Measurements from ENCODE around the gene CHST8.

The CHST8 gene

GRCh38 chr19:33811246-33811645, 189.5 kb downstream of the CHST8 start:
- Histone ChIP-seq H2AK5ac (ENCODE audit: low read length) (no peak overlapping the region), H3K14ac (ENCODE audit: low read length) (no peak overlapping the region), H2BK5ac (ENCODE audit: low read depth, low read length, poor library complexity) (no peak overlapping the region), H4K12ac (ENCODE audit: low read depth, low read length) (no peak overlapping the region), H4K91ac (ENCODE audit: low read depth, low read length) (no peak overlapping the region), H3K23ac (ENCODE audit: low read length) (no peak overlapping the region), H3K4me1 (ENCODE audit: control insufficient read depth in 1 of 2, insufficient read depth in 2 of 2, low read length in 2 of 2) (peaks cover 9 to 14% of the 10 kb centered on the region in 2 experiments), H2BK120ac (ENCODE audit: insufficient read depth, low read length, poor library complexity) (no peak overlapping the region), H3K36me3 (ENCODE audit: control insufficient read depth in 1 of 2, insufficient read depth in 2 of 2, low read length in 2 of 2) (peaks cover 43 to 52% of the 10 kb centered on the region in 2 experiments), H3K9me3 (ENCODE audit: insufficient read depth, low read depth, low read length) (peaks cover 2% of the 10 kb centered on the region), H3K4ac (ENCODE audit: low read depth, low read length) (no peak overlapping the region), H3K79me2 (ENCODE audit: control insufficient read depth, insufficient read depth, low read length, poor library complexity) (no peaks in the 10 kb centered on the region), H3K27me3 (ENCODE audit: insufficient read depth, low read length) (no peaks in the 10 kb centered on the region), H2BK12ac (ENCODE audit: low read length) (no peak overlapping the region), H3K4me2 (ENCODE audit: low read length) (no peak overlapping the region), H3K9ac (ENCODE audit: low read length) (no peak overlapping the region), H3K79me1 (ENCODE audit: low read length) (no peaks in the 10 kb centered on the region), H2AFZ (ENCODE audit: insufficient read depth, low read length, poor library complexity) (no peak overlapping the region), H4K8ac (ENCODE audit: low read depth, low read length) (no peak overlapping the region), H3K4me3 (ENCODE audit: low read depth, low read length) (no peak overlapping the region), H3K27ac (ENCODE audit: low read depth, low read length) (no peak overlapping the region), H3K18ac (ENCODE audit: low read length) (no peak overlapping the region)
- WGBS (ENCODE audit: extremely low coverage, insufficient coverage, insufficient read length): no CpG with 5 or more reads among the region's 41 CpGs
- DNase-seq: no peak

DNA sequence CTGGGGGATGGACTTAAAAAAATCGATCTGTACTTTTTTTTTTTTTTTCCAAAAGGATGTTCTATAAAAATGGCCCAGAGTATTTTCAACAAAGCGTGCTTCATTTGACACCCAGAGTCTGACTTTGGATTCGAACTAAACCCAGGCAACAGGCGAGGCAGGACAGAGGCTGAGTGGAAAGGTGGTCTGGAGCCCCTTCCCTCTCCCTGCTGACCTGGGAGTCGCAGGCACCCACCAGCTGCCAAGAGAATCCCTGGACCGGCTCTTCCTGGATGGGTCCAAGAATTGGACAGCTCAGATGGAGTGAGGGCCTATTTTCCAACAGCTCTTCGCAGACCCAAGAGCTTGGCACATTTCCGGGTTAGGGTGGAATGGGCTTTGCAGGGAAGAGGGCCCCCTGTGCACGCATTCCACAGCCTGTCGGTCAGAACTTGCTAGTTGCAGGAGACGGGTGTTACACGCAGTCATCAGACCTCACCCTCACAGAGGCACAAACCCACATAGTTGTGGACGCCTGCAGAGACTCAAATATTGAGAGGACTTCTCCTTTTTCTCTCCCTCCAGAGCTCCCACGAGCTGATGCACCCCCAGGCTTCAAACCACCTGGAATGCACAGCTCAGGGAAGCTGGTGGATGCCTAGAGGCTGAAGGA, 190.1 kb downstream of the CHST8 start:
- Histone ChIP-seq H3K4ac (ENCODE audit: low read depth, low read length) (no peak overlapping the region), H3K4me3 (ENCODE audit: low read depth, low read length) (no peak overlapping the region), H3K23ac (ENCODE audit: low read length) (no peak overlapping the region), H3K79me1 (ENCODE audit: low read length) (no peaks in the 10 kb centered on the region), H3K79me2 (ENCODE audit: control insufficient read depth, insufficient read depth, low read length, poor library complexity) (no peaks in the 10 kb centered on the region), H3K36me3 (ENCODE audit: control insufficient read depth in 1 of 2, insufficient read depth in 2 of 2, low read length in 2 of 2) (peaks cover 37 to 46% of the 10 kb centered on the region in 2 experiments), H2BK120ac (ENCODE audit: insufficient read depth, low read length, poor library complexity) (no peak overlapping the region), H4K12ac (ENCODE audit: low read depth, low read length) (no peak overlapping the region), H3K14ac (ENCODE audit: low read length) (no peak overlapping the region), H2BK5ac (ENCODE audit: low read depth, low read length, poor library complexity) (no peak overlapping the region), H3K9ac (ENCODE audit: low read length) (no peak overlapping the region), H2AFZ (ENCODE audit: insufficient read depth, low read length, poor library complexity) (no peak overlapping the region), H4K91ac (ENCODE audit: low read depth, low read length) (no peak overlapping the region), H3K27ac (ENCODE audit: low read depth, low read length) (no peak overlapping the region), H3K27me3 (ENCODE audit: insufficient read depth, low read length) (no peaks in the 10 kb centered on the region), H2BK12ac (ENCODE audit: low read length) (no peak overlapping the region), H2AK5ac (ENCODE audit: low read length) (no peak overlapping the region), H3K9me3 (ENCODE audit: insufficient read depth, low read depth, low read length) (no peaks in the 10 kb centered on the region), H3K4me1 (ENCODE audit: control insufficient read depth in 1 of 2, insufficient read depth in 2 of 2, low read length in 2 of 2) (peaks cover 9 to 14% of the 10 kb centered on the region in 2 experiments), H4K8ac (ENCODE audit: low read depth, low read length) (no peak overlapping the region), H3K18ac (ENCODE audit: low read length) (no peak overlapping the region), H3K4me2 (ENCODE audit: low read length) (no peak overlapping the region)
- DNase-seq: no peak
- no CpG with 5 or more reads among the region's 14 CpGs for WGBS (ENCODE audit: extremely low coverage, insufficient coverage, insufficient read length)

- Histone ChIP-seq H2BK120ac (ENCODE audit: insufficient read depth, low read length, poor library complexity) (no peak overlapping the region), H3K4ac (ENCODE audit: low read depth, low read length) (no peak overlapping the region), H2AFZ (ENCODE audit: insufficient read depth, low read length, poor library complexity) (no peak overlapping the region), H4K91ac (ENCODE audit: low read depth, low read length) (no peak overlapping the region), H3K79me2 (ENCODE audit: control insufficient read depth, insufficient read depth, low read length, poor library complexity) (no peaks in the 10 kb centered on the region), H3K4me1 (ENCODE audit: control insufficient read depth in 1 of 2, insufficient read depth in 2 of 2, low read length in 2 of 2) (peaks cover 9 to 14% of the 10 kb centered on the region in 2 experiments), H3K79me1 (ENCODE audit: low read length) (no peaks in the 10 kb centered on the region), H4K8ac (ENCODE audit: low read depth, low read length) (no peak overlapping the region), H3K14ac (ENCODE audit: low read length) (no peak overlapping the region), H3K4me2 (ENCODE audit: low read length) (no peak overlapping the region), H3K27ac (ENCODE audit: low read depth, low read length) (no peak overlapping the region), H3K27me3 (ENCODE audit: insufficient read depth, low read length) (no peaks in the 10 kb centered on the region), H3K9me3 (ENCODE audit: insufficient read depth, low read depth, low read length) (no peaks in the 10 kb centered on the region), H3K18ac (ENCODE audit: low read length) (no peak overlapping the region), H3K23ac (ENCODE audit: low read length) (no peak overlapping the region), H4K12ac (ENCODE audit: low read depth, low read length) (no peak overlapping the region), H2AK5ac (ENCODE audit: low read length) (no peak overlapping the region), H3K36me3 (ENCODE audit: control insufficient read depth in 1 of 2, insufficient read depth in 2 of 2, low read length in 2 of 2) (peaks cover 35 to 43% of the 10 kb centered on the region in 2 experiments), H3K9ac (ENCODE audit: low read length) (no peak overlapping the region), H2BK5ac (ENCODE audit: low read depth, low read length, poor library complexity) (no peak overlapping the region), H2BK12ac (ENCODE audit: low read length) (no peak overlapping the region), H3K4me3 (ENCODE audit: low read depth, low read length) (no peak overlapping the region)
- WGBS (ENCODE audit: extremely low coverage, insufficient coverage, insufficient read length): no CpG with 5 or more reads among the region's 28 CpGs
- DNase-seq: no peak
Measured at GRCh38 chr19:33812388-33813330, 190.9 kb downstream of the CHST8 start.

GRCh38 chr19:33813391-33814101, 191.8 kb downstream of the CHST8 start:
- no peaks in the 10 kb centered on the region for H3K79me1 ChIP-seq (ENCODE audit: low read length)
- H4K8ac ChIP-seq (ENCODE audit: low read depth, low read length): no peak overlapping the region
- H3K18ac ChIP-seq (ENCODE audit: low read length): no peak overlapping the region
- H4K12ac ChIP-seq (ENCODE audit: low read depth, low read length): no peak overlapping the region
- no peak for DNase-seq
- no peak overlapping the region for H2BK120ac ChIP-seq (ENCODE audit: insufficient read depth, low read length, poor library complexity)
- peaks cover 28 to 37% of the 10 kb centered on the region in 2 experiments for H3K36me3 ChIP-seq (ENCODE audit: control insufficient read depth in 1 of 2, insufficient read depth in 2 of 2, low read length in 2 of 2)
- H2AFZ ChIP-seq (ENCODE audit: insufficient read depth, low read length, poor library complexity): no peak overlapping the region
- no peak overlapping the region for H3K23ac ChIP-seq (ENCODE audit: low read length)
- H3K79me2 ChIP-seq (ENCODE audit: control insufficient read depth, insufficient read depth, low read length, poor library complexity): no peaks in the 10 kb centered on the region
- no peak overlapping the region for H3K4me3 ChIP-seq (ENCODE audit: low read depth, low read length)
- H3K4ac ChIP-seq (ENCODE audit: low read depth, low read length): no peak overlapping the region
- no peak overlapping the region for H2BK5ac ChIP-seq (ENCODE audit: low read depth, low read length, poor library complexity)
- H2BK12ac ChIP-seq (ENCODE audit: low read length): no peak overlapping the region
- H3K9me3 ChIP-seq (ENCODE audit: insufficient read depth, low read depth, low read length): no peaks in the 10 kb centered on the region
- H4K91ac ChIP-seq (ENCODE audit: low read depth, low read length): no peak overlapping the region
- H2AK5ac ChIP-seq (ENCODE audit: low read length): no peak overlapping the region
- peaks cover 9% of the 10 kb centered on the region in 2 experiments for H3K4me1 ChIP-seq (ENCODE audit: control insufficient read depth in 1 of 2, insufficient read depth in 2 of 2, low read length in 2 of 2)
- WGBS (ENCODE audit: extremely low coverage, insufficient coverage, insufficient read length): no CpG with 5 or more reads among the region's 16 CpGs
- no peak overlapping the region for H3K27ac ChIP-seq (ENCODE audit: low read depth, low read length)
- no peak overlapping the region for H3K4me2 ChIP-seq (ENCODE audit: low read length)
- H3K14ac ChIP-seq (ENCODE audit: low read length): no peak overlapping the region
- H3K27me3 ChIP-seq (ENCODE audit: insufficient read depth, low read length): no peaks in the 10 kb centered on the region
- no peak overlapping the region for H3K9ac ChIP-seq (ENCODE audit: low read length)

Measured in trophoblast cell (in vitro differentiated cells and primary cell).